Stimulated activated CD4-positive, alpha-beta T cell treated with anti-CD3 and anti-CD28 coated beads, Interleukin-4, amount 100 ng/mL, for 24 hours (primary cell): ENCODE results near the gene PHLPP1.

ENCODE experiments used
- DNase-seq: peaks from one replicate; pipeline ENCODE4 v3.0.0-alpha.2; 2020

PHLPP1 gene

DNA sequence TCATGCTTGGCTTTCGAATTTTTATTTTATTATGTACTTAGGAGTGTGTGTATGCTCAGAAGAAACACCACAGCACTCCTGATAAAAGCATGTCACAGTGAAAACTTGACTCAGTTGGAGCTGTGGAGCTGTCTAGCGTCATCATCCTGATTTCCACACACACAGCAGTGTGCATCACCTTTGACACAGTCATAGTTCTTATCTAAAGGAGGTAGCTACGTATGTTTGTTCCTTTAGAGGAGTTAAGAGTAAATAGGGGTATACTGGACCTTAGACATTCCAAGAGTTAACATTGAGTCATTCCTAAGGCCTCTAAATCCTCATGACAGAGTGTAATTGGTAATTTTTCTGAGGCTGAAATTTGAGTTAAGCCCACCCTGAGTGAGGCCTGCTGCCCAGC is 96.9 kb downstream of the PHLPP1 start:
- DNase-seq, result no peak

DNA sequence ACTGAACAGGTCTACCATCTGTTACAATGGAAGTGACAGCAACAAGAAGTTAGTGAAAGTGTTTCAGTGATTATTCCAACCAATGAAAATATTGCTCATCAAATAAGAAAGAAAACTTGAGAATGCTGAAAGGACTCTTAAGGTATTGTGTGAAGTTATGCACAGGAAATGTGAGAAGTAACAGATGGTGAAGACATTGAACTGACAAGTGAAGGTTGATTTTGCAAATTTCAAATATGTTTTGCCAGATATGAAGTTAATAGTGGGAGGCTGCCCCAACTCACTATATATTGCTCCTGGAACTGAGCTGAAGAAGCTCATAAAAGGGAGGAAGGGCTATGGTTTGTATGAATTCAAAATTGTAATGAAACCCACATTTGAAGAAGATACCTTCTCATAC is 97.5 kb downstream of the PHLPP1 start:
- DNase-seq, result no peak

DNA sequence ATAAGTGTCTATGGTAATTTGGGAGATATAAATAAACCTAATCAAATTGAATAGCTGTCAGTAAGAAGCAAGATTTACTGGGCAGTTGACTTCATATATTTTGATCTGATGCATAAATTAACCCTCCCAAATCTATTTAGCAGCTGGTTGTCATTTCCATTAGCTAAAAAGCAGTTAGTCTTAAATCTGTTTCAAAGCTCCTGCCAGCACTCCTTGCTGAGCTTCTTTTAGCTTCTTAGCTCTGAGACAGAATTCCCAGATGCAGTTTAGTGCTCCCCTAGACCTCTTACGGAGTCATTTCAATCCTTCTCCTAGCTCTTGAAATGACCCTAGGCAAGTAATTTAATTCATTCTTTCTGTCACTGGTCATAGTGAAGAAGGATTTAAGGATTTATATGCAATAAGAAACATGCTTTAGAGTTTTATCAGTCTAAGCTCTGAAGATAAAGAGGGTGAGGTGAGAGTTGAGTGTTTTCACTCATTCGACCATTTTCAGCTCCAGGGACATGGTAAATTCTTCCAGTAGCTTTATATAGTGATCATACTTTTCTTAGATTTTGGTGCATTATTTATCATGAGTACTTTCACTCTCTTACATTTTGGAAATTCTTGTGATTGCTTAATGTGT is 98.9 kb downstream of the PHLPP1 start:
- DNase-seq, result no peak

DNA sequence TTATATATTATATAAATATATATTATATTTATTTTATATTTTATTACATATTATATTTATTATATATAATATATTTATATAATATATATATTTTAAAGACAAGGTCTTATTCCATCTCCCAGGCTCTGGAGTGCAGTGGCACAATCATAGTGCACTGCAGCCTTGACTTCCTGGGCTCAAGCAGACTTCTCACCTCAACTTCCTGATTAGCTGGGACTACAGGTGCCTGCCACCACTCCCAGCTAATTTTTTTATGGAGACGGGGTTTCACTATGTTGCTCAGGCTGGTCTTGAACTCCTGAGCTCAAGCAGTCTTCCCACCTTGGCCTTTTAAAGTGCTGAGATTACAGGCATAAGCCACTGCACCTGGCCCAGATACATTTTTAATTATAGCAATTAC is 110.0 kb downstream of the PHLPP1 start:
- DNase-seq, result no peak

DNA sequence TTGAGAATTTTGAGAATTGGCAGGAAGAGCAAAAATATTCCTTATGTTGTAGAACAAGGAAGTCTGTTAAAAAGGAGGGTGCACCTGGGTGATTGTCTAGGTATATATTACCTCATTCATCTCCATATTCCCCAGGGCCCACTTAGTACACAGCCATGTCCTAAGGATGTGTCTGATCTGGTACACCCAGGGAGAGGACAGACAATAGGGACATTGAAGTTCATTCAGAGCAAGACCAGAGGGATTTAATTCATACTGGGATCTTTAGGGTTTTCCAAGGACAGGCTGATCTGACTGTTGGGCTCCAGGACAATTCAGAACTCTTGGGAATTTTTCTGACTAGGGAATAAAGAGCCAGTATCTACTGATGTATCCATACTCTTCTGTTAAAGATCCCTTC is 112.1 kb downstream of the PHLPP1 start:
- no peak for DNase-seq

DNA sequence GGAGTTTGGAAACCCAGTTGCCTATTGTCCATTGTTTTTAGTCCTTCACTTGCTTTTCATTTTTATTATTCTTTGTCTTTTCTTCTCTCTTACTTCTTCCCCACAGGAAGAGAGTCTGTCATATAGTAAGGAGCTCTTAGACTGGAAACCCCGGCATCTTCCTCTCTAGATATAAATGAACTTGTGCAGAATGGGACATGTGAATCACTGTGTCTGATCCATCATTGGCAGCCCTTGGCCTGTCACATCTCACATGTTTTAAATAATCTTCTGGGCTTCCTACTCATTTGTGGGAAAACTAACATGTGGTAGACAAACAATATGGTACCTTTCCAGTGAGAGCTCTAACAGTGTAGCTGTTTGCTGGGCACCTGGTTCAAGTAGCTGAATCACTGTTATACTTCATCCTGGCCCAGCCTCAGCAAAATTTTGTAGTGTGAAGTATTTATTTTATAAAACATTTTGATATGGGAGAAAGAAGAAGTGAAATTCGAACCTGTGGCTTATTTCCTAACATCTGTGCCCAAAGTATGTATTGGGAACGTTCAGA is 112.8 kb downstream of the PHLPP1 start:
- DNase-seq, result no peak

DNA sequence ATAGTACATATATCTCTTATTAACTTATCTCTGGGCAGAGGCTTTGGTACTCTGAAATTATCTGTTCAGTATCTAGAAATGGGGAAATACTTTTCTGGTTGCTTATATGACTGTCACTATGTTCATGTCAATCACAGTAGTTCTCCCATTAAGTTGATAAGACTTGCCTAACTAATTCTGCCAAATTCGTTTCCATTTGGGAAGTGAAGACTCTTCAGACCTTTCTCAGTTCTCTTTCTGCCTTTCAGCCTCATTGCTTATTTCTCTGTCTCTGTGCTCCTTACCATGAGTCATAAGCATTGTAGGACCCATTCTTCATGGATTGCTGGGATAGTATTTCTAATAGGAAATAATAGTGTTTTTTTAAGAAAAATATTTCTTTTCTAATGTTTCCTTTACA is 113.5 kb downstream of the PHLPP1 start:
- no peak for DNase-seq

DNA sequence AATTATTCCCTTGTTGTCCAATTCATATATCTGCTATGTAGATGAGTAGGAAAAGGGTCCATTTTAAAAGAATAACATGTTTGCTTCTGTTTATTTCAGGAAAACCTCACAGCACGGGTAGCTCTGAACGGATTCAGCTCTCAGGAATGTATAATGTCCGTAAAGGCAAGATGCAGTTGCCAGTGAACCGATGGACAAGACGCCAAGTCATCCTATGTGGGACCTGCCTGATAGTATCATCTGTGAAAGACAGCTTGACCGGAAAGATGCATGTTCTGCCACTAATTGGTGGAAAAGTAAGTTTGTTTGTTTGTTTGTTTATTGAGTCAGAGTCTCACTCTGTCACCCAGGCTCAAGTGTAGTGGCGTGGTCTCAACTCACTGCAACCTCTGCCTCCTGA is 114.6 kb downstream of the PHLPP1 start:
- DNase-seq, result no peak

DNA sequence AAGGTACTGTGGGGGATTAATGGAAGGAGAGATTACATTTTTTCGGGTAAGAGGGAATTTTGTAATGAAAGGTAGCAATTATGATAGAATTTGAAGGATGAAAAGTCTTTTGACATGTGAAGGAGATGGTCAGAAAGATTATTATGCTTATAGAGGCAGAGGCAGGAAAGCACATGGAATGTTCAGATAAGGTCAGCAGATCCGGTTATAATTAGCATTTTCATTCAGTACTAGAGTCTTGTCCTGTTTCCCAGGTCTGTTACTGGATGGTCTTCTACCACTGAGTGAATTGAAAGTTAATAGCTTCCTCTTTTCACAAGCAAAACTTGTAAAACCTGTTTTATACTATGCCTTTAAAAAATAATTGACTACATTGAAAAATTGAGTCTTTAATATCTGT is 116.9 kb downstream of the PHLPP1 start:
- DNase-seq, result no peak

DNA sequence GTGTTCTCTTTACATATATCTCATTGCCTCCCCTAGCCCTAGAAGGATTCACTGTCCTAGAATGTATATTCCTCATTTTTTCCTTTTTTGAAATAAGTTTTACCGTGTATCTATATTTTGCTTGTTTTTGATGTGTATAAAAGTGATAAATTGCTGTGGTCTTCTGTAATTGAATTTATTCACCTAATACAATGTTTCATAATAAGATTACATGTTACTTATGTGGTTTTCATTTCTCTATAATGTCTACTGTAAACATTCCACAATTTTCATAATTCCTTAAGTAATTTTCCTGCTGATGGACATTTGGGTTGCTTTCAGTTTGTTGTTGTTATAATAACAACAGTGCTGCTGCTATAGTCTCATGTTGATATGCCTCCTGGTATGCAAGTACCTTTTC is 118.2 kb downstream of the PHLPP1 start:
- no peak for DNase-seq

DNA sequence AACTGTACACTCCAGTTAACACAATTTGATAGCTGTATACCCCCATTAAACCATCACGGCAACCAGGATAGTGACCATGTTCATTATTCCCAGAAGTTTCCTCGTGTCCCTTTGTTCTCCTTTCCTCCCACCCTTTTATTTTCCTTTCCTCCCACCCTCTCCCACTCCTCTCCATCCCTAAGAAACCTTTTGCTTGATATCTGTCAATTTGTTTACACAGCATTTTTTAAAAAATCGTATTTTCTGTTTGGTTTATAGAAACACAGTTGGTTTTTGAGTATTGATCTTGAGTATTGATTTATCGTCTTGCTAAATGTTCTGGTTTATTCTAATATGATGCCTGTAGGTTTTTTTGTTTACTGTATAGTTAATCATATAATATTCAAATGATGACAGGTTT is 119.4 kb downstream of the PHLPP1 start:
- DNase-seq, result no peak

DNA sequence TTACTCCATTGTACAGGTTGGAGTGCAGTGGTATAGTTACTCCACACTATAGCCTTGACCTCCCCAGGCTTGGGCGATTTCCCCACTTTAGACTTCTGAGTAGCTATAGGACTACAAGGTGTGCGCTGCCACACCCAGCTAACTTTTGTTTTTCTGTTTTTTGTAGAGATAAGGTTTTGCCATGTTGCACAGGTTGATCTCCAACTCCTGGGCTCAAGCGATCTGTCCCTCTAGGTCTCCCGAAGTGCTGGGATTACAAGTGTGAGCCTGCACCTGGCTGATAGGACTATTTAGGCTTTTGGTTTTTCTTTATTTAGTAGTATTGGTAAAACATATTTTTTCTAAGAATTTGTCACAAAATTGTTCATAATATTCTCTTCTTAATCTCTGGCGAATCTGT is 121.7 kb downstream of the PHLPP1 start:
- no peak for DNase-seq

DNA sequence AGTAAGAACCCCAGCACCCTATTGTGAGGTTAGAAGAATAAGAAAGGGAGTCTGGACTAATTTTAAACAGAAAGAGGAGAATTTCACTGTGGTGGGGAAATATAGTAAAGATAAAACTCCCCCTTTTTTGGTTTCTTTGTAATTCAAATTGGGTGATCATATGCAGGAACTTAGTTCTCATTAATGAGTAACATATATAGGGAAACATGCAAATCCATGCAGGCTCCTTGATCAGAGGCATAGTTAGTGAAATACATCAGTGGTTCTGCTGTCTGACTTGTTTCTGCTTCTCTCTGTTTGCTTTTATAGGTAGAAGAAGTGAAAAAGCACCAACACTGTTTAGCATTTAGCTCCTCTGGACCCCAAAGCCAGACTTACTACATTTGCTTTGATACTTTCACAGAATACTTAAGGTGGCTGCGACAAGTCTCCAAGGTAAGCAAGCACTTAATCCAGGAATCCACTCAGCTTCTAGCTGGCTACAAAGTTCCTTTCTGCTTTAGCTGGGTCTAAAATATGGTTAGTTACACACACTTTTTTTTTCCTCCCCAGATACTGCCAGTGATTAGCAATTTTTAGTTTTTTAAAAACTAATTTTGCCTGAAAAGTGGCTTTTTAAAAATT is 123.2 kb downstream of the PHLPP1 start:
- DNase-seq, result no peak

DNA sequence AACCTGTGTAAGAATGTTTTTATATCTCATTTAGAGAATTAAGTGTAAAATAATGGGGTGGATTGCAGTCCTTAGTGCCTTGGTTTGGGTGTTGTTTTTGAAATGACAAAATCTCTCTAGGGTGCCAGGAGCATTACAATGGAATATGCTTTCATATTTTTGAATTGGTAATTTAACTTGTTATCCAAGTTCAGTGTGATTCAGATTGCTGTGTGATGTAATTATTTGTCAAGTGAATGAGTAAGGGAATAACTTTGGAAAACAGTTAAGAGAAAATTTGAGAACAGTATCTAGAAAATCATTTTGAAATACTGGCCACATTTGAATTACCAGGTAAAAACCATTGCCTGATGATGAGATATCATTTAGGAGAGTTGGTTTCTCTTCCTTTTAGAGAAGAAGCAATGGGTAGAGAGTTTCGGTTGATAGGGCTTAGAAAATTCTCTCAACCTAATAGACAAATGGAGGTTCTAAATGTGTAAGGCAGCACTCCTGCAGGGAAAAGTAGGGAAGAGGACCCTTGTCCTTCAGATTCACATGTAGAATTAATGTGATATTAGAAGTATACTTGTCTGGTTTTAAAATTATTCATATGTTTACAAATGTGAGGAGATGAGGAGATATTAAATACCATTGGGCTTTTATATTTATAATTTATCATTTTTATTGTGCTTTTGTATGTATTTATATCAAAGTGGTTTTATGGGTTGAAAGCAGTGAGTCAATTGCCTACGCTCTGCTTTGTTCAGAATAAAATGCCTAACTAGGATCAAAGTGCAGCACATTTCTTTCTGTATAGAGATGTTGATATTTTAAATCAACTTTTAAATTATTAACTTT is 124.8 kb downstream of the PHLPP1 start:
- no peak for DNase-seq

DNA sequence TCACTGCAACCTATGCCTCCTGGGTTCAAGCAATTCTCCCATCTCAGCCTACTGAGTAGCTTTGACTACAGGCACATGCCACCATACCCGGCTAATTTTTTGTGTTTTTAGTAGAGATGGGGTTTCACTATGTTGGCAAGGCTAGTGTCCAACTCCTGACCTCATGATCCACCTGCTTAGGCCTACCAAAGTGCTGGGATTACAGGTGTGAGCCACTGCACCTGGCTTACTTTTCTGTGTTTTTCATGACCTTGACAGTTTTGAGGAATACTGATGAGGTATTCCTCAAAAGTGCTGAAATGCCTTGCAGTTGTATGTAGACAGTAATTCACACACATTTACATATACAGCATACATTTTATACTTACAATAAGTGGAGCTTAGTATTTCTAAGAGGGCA is 126.1 kb downstream of the PHLPP1 start:
- DNase-seq, result no peak

DNA sequence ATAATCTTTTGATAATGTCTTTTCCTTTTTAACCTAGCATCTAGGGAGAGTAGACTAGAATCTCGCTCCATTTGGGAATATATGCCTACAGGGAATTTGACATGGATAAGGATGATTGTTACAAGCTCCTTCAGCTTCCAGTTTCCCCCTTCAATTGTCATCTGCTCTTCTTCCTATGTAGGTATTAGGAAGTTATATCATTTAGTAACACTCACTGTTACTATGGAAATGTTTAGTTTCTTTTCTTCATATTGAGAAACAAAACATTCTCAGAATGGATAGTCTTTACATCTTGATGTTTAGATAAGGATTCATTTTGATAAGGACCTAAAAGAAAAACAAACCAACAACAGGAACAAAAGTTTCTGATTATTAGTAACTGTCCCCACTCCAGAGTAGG is 127.6 kb downstream of the PHLPP1 start:
- no peak for DNase-seq

DNA sequence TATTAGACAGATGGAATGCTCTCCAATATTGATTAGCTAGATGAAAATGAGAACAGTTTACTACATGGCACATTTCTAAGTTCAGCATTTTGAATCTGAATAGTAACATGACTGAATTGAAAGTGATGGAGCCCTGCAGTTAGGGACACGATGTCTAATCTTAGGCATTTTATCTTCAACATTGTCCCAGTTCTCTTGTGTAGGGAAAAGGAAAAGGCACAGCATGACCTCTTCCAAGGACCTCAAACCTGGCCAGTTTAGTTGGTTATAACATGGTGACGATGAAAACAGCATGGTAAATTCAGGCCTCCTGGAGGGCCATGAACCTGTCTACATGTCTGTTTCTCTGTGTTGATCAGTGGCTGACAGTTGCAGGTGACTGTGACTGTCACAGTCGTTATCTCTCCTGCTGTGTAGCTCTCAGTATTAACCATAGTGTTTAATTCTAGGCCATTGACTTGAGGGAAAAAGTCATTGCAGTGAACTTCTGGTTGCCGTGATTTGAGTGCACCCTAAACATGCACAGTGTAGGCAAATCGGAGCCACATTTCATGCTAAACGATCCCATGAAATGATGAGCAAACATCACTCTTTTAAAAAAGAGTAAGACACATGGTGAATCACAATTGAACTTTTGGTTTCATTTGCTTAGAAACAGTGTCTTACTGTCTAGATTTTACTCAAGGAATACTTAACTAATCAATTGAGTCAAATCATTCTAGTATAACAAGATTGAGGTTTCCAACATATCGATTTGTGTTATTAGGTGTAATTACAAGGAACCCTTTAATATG is 129.7 kb downstream of the PHLPP1 start:
- DNase-seq, result peak; percentile 45

DNA sequence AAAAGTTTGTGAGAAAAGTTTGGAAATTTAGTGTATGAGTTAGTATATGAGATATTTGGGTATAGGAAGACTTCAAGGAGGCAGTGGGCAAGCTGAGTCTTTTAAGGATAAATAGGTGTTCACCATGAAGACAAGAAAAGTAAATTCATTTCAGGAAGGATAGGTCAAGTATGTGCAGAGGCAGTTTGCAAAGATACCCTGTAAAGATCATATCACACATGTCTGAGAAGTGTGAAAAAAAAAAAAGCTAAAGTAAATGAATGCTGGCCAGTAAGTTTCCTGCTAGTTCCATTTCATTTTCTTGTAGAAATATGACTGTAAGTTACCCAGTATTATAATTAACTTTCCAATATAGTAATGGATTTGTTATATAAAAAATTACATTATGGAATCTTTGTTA is 131.0 kb downstream of the PHLPP1 start:
- no peak for DNase-seq

DNA sequence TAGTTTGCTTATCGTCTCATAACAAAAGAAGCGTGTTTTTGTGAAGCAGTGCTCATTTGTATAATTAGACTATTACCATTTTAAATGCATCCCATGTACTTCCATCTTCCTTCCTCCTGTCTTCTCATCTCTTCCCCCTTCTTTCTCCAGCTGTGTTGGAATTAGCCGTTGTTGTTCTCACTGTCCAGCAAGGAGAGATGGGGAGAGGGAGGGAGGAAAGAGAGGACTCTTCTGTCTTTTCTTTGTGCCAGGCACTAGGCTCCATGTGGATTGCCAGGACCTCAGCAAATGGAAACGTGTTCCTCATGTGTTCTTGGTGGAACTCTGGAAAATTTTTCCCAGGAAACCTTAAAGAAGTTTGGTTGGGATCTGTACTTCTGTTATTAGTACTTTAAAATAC is 131.7 kb downstream of the PHLPP1 start:
- no peak for DNase-seq

DNA sequence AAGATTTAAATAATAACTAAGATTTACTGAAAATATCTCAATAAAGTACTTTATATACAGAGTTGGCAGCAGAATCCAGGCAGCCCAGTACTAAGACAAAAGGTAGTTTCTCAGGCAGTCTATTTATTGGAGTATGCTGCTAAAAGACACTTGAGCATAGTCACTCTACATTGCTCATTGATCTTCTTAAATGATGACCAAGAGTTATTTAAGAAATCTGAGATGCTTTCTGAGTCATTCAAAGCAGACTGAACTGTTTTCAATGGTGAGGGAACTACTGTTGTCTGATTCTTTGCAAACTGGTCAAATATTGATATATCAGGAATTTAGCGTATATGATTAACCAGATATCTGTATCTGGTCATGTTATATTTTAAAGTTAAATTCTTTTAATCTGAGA is 133.6 kb downstream of the PHLPP1 start:
- no peak for DNase-seq

DNA sequence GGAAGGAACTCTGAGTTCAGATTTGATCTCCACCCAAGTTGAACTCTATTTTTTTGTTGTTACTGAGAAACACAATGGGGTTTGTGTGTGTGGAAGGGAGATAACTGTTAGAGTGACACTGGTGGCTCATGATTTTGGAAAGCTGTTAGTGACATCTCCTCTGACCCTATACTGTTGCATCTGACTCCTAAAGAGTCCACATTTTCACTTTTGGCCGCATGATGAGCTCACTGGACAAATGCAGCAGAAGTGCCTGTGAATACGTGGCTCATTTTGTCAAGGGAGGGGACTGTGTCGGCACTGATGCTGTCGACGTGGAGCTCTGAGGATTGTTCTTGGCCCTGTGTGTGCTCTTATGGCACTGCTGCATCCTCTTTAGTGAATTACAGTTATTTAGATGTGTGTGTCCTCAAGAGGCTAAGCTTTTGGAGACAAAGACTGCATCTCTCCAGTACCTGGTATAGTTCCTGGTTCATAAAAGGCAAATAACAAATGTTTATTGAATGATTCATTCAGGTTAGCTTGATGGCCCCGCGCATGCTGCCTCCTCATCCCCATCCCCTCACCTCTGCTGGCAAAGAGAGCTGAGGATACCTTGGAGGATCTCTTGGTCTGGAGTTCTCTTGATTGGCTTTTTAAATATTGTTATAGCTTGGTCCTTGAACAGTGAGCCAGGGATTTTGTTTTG is 135.4 kb downstream of the PHLPP1 start:
- DNase-seq, result no peak

DNA sequence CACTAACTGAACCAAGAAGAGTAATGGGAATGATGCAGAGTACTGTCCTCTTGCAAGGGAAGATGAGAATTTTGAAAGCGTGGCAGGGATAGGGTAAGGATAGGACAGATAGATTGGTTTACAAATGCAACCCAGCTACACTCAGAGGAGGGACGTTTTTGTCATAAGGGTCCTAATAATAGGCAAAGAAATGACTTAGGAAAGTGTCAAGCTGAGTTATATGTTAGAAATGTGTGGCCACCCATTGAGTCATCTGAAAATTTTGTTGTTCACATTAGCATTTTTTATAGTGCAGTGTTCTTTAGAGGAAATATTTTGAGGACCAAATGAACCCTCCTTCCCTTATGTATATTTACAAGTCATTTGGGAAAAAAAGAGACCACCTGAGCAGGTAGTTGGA is 137.5 kb downstream of the PHLPP1 start:
- no peak for DNase-seq

DNA sequence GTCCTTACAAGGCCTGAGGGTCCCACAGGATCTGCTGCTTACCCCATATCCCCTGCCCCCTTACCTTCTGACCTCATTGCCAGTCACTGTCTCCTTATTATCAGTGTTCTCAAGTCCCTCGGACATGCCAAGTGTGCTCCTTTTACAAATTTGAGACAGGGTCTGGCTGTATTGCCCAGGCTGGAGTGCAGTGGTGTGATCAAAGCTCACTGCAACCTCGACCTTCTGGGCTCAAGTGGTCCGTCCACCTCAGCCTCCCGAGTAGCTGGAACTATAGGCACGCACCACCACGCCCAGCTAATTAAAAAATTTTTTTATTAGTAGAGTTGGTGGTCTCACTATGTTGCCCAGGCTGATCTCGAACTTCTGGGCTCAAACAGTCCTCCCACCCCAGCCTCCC is 141.0 kb downstream of the PHLPP1 start:
- DNase-seq, result no peak
